D721Med (cell line): ENCODE data around the gene DPP6.

Experiments used
- DNase-seq: peaks from one replicate; pipeline ENCODE4 v3.0.0; 2011; ENCODE audit warnings: low spot score; ENCODE audit not compliant: insufficient read length
- FAIRE-seq: peaks from 2 replicates; lab custom pipeline; 2011; peaks lifted over from hg19 to GRCh38; lab: Jason Lieb, UNC
- TF ChIP-seq, protein P1 (sequence below): IDR thresholded peaks from 2 replicates; pipeline ENCODE4 v1.5.1; 2012; ENCODE audit warnings: mild to moderate bottlenecking, control low read depth; ENCODE audit not compliant: insufficient read depth; ENCODE audit errors: missing control alignments

Gene DPP6

DNA sequence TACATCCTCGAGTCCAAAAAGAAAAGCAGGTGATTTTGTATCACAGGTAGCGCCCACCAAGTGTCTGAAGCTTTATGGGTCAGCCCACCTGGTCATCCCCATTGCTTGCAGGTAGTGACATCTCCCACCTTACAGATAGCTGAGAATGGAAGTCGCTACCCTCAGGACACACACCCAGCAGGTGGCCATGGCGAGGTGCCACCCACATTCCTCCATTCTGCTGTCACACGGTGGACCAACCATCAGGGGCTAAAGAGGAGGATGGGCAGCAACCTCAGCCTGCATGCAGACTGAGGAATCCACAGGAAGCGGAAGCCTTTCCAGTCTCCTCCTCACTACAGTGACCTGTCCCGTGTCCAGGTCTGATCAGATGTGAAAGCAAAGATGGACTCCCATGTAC, 787.9 kb downstream of the DPP6 start:
- FAIRE-seq = no peak
- no peak for DNase-seq
- TF ChIP-seq, protein P1, sequence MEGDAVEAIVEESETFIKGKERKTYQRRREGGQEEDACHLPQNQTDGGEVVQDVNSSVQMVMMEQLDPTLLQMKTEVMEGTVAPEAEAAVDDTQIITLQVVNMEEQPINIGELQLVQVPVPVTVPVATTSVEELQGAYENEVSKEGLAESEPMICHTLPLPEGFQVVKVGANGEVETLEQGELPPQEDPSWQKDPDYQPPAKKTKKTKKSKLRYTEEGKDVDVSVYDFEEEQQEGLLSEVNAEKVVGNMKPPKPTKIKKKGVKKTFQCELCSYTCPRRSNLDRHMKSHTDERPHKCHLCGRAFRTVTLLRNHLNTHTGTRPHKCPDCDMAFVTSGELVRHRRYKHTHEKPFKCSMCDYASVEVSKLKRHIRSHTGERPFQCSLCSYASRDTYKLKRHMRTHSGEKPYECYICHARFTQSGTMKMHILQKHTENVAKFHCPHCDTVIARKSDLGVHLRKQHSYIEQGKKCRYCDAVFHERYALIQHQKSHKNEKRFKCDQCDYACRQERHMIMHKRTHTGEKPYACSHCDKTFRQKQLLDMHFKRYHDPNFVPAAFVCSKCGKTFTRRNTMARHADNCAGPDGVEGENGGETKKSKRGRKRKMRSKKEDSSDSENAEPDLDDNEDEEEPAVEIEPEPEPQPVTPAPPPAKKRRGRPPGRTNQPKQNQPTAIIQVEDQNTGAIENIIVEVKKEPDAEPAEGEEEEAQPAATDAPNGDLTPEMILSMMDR = no peak

DNA sequence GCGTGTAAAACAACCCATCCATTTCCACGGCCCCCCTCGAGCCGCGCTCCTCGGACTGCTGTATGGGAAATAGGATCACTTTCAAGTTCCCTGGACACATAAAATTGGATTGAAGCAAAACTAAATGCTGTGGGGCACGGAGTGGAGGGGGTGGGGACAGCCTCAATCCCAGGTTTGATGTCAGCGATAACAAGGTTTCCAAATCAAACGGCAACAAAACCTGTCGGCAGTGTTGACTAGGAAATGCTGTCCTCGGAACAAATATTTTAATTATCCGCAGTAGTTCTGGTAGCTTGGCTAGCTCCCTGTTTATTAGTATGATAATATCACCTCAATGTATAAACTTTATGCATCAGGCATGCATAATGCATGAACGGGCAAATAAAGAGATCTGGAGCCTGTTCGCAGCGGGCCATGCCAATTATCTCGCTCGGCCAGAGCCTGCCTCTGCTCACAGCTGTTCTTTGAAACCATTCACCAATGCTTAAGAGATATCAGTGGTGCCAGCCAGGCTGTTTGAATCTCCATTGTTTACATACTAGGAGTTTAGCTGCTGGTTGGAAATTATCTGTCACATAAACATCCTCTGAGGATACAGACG, 789.6 kb downstream of the DPP6 start:
- FAIRE-seq (no peak), DNase-seq (no peak)
- TF ChIP-seq, protein P1 = no peak

DNA sequence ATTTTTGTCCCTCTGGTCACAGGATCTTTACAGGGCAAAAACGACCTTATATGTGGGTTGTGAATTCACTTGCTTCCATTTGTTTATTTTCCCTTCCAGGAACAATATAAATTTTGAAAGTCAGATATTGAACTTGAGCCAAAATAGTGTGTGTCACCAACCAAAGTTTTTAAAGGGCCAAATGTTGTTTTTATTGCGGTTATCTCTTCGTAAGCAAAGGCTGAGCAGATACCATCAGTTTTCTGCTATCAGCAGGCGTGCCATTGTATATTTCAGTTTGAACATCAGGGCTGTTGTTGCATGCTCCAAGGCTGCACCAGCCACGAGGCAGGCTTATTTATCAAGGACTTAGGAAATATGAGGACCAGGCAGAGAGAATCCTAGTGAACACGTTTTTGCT, 790.4 kb downstream of the DPP6 start:
- DNase-seq (no peak), FAIRE-seq (no peak)
- TF ChIP-seq, protein P1 = no peak

DNA sequence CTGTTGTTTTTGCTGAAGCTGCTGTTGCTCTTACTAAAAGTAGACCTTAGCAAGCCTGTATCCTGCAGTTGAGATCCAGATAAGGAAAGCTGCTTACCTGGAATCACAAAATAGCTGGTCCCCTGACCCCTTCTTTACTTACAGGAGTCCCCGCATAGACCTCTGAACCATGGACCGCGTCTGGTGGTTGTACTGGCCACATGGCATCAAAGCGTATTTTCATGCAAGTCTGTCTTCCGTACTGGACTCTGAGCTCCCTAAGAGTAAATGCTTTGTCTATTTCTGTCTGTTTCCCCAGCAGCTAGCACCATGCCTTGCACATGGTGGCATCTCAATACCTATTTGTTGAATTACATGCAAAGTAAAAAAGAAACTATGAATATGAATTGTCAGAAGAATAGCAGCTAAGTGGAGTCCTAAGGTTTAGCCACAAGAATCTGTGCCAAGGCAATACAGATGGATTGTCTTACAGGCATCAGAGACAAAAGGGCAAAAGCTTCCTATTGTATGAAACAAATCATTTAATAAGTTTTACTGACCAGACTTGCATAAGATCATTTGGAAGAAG, 791.6 kb downstream of the DPP6 start:
- no peak for DNase-seq
- TF ChIP-seq, protein P1 = no peak

DNA sequence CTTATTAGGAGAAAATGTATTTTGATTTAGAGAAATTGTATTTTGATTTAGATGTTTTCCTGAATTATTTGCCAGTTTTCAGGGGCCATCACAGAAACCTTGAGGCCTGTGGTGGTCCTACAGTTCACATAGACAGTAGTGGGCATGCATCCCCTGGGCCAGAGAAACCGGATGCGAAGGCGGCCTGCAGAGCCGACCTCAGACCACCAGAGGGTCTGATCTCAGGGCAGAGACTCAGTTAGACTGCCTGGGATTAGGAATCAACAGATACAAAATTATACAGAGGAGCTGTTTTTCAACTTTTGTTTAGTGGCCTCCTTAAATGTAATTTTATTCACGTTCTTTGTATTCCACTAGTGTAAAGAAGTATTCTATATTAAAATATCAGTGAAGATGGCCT, 792.3 kb downstream of the DPP6 start:
- TF ChIP-seq, protein P1 = no peak
- no peak for FAIRE-seq
- DNase-seq = no peak

More for the DNA sequence above, 791.6 kb downstream of the DPP6 start:
- no peak for FAIRE-seq

DNA sequence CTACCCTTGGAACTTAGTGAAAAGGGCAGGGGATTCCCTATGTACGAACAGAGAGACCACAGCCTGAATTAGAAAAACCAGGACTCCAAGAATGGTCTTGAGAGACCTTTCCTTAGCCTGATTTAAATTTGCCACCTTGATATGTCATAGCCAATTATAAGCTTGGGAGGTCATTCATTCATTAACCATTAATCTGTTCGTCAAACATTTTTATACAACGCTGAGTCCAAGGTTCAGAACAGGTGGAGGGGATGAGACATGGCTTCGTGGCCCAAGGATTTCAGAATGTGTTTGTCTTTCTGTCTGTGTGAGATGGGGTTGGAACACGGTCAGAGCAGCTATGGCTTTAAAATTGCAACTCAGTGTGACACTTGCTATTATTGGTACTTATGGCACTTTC, 792.8 kb downstream of the DPP6 start:
- DNase-seq (no peak), FAIRE-seq (no peak)
- TF ChIP-seq, protein P1 = no peak

DNA sequence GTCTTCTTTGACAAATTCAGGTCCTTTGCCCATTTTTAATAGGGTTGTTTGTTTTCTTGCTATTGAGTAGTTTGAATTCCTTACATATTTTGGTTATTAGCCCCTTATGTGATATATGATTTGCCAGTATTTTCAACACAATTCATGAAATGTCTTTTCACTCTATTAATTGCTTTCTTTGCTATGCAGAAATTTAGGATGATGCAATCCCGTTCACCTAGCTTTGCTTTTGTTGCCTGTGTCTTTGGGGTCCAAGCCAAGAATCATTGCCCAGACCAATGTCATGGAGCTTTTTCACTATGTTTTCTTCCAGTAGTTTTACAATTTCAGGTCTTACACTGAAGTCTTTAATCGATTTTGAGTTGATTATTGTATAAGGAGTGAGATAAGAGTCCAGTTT, 796.3 kb downstream of the DPP6 start:
- FAIRE-seq (no peak), DNase-seq (no peak)
- TF ChIP-seq, protein P1 = no peak
